ENCODE results near the gene THSD1.

THSD1 gene

GRCh38 chr13:52405369-52405766 is 604 bp downstream of the THSD1 start:
- H3K4me3 ChIP-seq (ENCODE audit: low read length), result no peak overlapping the region

GRCh38 chr13:52399708-52400107 is 6.3 kb downstream of the THSD1 start:
- H3K9me3 ChIP-seq (ENCODE audit: control insufficient read depth, low read length), result no peaks in the 10 kb centered on the region
- H3K36me3 ChIP-seq (ENCODE audit: control insufficient read depth, insufficient read depth, low read length), result no peaks in the 10 kb centered on the region
- H3K4me3 ChIP-seq (ENCODE audit: low read length), result no peak overlapping the region
- peaks cover 17% of the 10 kb centered on the region for H3K27me3 ChIP-seq (ENCODE audit: control insufficient read depth, insufficient read depth, low read length)
- H3K9ac ChIP-seq (ENCODE audit: low read length), result no peak overlapping the region
- H3K4me1 ChIP-seq (ENCODE audit: control insufficient read depth, insufficient read depth, low read length), result no peaks in the 10 kb centered on the region

More at GRCh38 chr13:52405369-52405766, 604 bp downstream of the THSD1 start:
- Histone ChIP-seq H3K9me3 (ENCODE audit: control insufficient read depth, low read length) (no peaks in the 10 kb centered on the region), H3K9ac (ENCODE audit: low read length) (peak overlapping the region; percentile 39), H3K36me3 (ENCODE audit: control insufficient read depth, insufficient read depth, low read length) (no peaks in the 10 kb centered on the region), H3K4me1 (ENCODE audit: control insufficient read depth, insufficient read depth, low read length) (peaks cover 7% of the 10 kb centered on the region), H3K27me3 (ENCODE audit: control insufficient read depth, insufficient read depth, low read length) (peaks cover 23% of the 10 kb centered on the region)

GRCh38 chr13:52399046-52399445 is 6.9 kb downstream of the THSD1 start:
- no peak overlapping the region for H3K9ac ChIP-seq (ENCODE audit: low read length)
- peaks cover 10% of the 10 kb centered on the region for H3K27me3 ChIP-seq (ENCODE audit: control insufficient read depth, insufficient read depth, low read length)
- H3K9me3 ChIP-seq (ENCODE audit: control insufficient read depth, low read length), result no peaks in the 10 kb centered on the region
- no peaks in the 10 kb centered on the region for H3K4me1 ChIP-seq (ENCODE audit: control insufficient read depth, insufficient read depth, low read length)
- no peak overlapping the region for H3K4me3 ChIP-seq (ENCODE audit: low read length)
- no peaks in the 10 kb centered on the region for H3K36me3 ChIP-seq (ENCODE audit: control insufficient read depth, insufficient read depth, low read length)

GRCh38 chr13:52395704-52396103 is 10.3 kb downstream of the THSD1 start:
- H3K36me3 ChIP-seq (ENCODE audit: control insufficient read depth, insufficient read depth, low read length), result no peaks in the 10 kb centered on the region

GRCh38 chr13:52394586-52394985 is 11.4 kb downstream of the THSD1 start:
- Histone ChIP-seq H3K4me3 (ENCODE audit: low read length) (no peak overlapping the region), H3K9ac (ENCODE audit: low read length) (no peak overlapping the region), H3K4me1 (ENCODE audit: control insufficient read depth, insufficient read depth, low read length) (no peaks in the 10 kb centered on the region), H3K27me3 (ENCODE audit: control insufficient read depth, insufficient read depth, low read length) (peaks cover 8% of the 10 kb centered on the region), H3K36me3 (ENCODE audit: control insufficient read depth, insufficient read depth, low read length) (no peaks in the 10 kb centered on the region), H3K9me3 (ENCODE audit: control insufficient read depth, low read length) (no peaks in the 10 kb centered on the region)

More at GRCh38 chr13:52395704-52396103, 10.3 kb downstream of the THSD1 start:
- Histone ChIP-seq H3K4me3 (ENCODE audit: low read length) (no peak overlapping the region), H3K9ac (ENCODE audit: low read length) (no peak overlapping the region), H3K4me1 (ENCODE audit: control insufficient read depth, insufficient read depth, low read length) (no peaks in the 10 kb centered on the region), H3K27me3 (ENCODE audit: control insufficient read depth, insufficient read depth, low read length) (peaks cover 8% of the 10 kb centered on the region), H3K9me3 (ENCODE audit: control insufficient read depth, low read length) (no peaks in the 10 kb centered on the region)

GRCh38 chr13:52393572-52394357 is 12.2 kb downstream of the THSD1 start:
- H3K9ac ChIP-seq (ENCODE audit: low read length), result no peak overlapping the region
- no peaks in the 10 kb centered on the region for H3K9me3 ChIP-seq (ENCODE audit: control insufficient read depth, low read length)
- H3K4me3 ChIP-seq (ENCODE audit: low read length), result no peak overlapping the region
- no peaks in the 10 kb centered on the region for H3K36me3 ChIP-seq (ENCODE audit: control insufficient read depth, insufficient read depth, low read length)
- H3K27me3 ChIP-seq (ENCODE audit: control insufficient read depth, insufficient read depth, low read length), result peaks cover 8% of the 10 kb centered on the region
- no peaks in the 10 kb centered on the region for H3K4me1 ChIP-seq (ENCODE audit: control insufficient read depth, insufficient read depth, low read length)

- Histone ChIP-seq H3K4me3 (ENCODE audit: low read length) (no peak overlapping the region), H3K27me3 (ENCODE audit: control insufficient read depth, insufficient read depth, low read length) (no peaks in the 10 kb centered on the region), H3K9me3 (ENCODE audit: control insufficient read depth, low read length) (no peaks in the 10 kb centered on the region), H3K9ac (ENCODE audit: low read length) (no peak overlapping the region), H3K4me1 (ENCODE audit: control insufficient read depth, insufficient read depth, low read length) (no peaks in the 10 kb centered on the region), H3K36me3 (ENCODE audit: control insufficient read depth, insufficient read depth, low read length) (no peaks in the 10 kb centered on the region)
Observed at GRCh38 chr13:52387721-52388120, 18.3 kb downstream of the THSD1 start.

- H3K4me1 ChIP-seq (ENCODE audit: control insufficient read depth, insufficient read depth, low read length), result no peaks in the 10 kb centered on the region
- H3K36me3 ChIP-seq (ENCODE audit: control insufficient read depth, insufficient read depth, low read length), result no peaks in the 10 kb centered on the region
- H3K4me3 ChIP-seq (ENCODE audit: low read length), result no peak overlapping the region
- H3K9ac ChIP-seq (ENCODE audit: low read length), result no peak overlapping the region
- no peaks in the 10 kb centered on the region for H3K9me3 ChIP-seq (ENCODE audit: control insufficient read depth, low read length)
- H3K27me3 ChIP-seq (ENCODE audit: control insufficient read depth, insufficient read depth, low read length), result no peaks in the 10 kb centered on the region
Observed at GRCh38 chr13:52385870-52386269, 20.1 kb downstream of the THSD1 start.

- no peaks in the 10 kb centered on the region for H3K9me3 ChIP-seq (ENCODE audit: control insufficient read depth, low read length)
- no peaks in the 10 kb centered on the region for H3K27me3 ChIP-seq (ENCODE audit: control insufficient read depth, insufficient read depth, low read length)
- H3K9ac ChIP-seq (ENCODE audit: low read length), result no peak overlapping the region
- H3K36me3 ChIP-seq (ENCODE audit: control insufficient read depth, insufficient read depth, low read length), result no peaks in the 10 kb centered on the region
- H3K4me3 ChIP-seq (ENCODE audit: low read length), result no peak overlapping the region
- H3K4me1 ChIP-seq (ENCODE audit: control insufficient read depth, insufficient read depth, low read length), result no peaks in the 10 kb centered on the region
Observed at GRCh38 chr13:52383366-52383765, 22.6 kb downstream of the THSD1 start.

GRCh38 chr13:52378312-52378711 is 27.7 kb downstream of the THSD1 start:
- Histone ChIP-seq H3K9me3 (ENCODE audit: control insufficient read depth, low read length) (no peaks in the 10 kb centered on the region), H3K9ac (ENCODE audit: low read length) (no peak overlapping the region), H3K4me3 (ENCODE audit: low read length) (no peak overlapping the region), H3K4me1 (ENCODE audit: control insufficient read depth, insufficient read depth, low read length) (no peaks in the 10 kb centered on the region), H3K36me3 (ENCODE audit: control insufficient read depth, insufficient read depth, low read length) (no peaks in the 10 kb centered on the region), H3K27me3 (ENCODE audit: control insufficient read depth, insufficient read depth, low read length) (no peaks in the 10 kb centered on the region)

GRCh38 chr13:52377898-52378297 is 28.1 kb downstream of the THSD1 start:
- Histone ChIP-seq H3K4me3 (ENCODE audit: low read length) (no peak overlapping the region), H3K9me3 (ENCODE audit: control insufficient read depth, low read length) (no peaks in the 10 kb centered on the region), H3K9ac (ENCODE audit: low read length) (no peak overlapping the region), H3K27me3 (ENCODE audit: control insufficient read depth, insufficient read depth, low read length) (no peaks in the 10 kb centered on the region), H3K36me3 (ENCODE audit: control insufficient read depth, insufficient read depth, low read length) (no peaks in the 10 kb centered on the region), H3K4me1 (ENCODE audit: control insufficient read depth, insufficient read depth, low read length) (no peaks in the 10 kb centered on the region)

GRCh38 chr13:52374873-52375411 is 31.0 kb downstream of the THSD1 start:
- no peaks in the 10 kb centered on the region for H3K36me3 ChIP-seq (ENCODE audit: control insufficient read depth, insufficient read depth, low read length)
- H3K27me3 ChIP-seq (ENCODE audit: control insufficient read depth, insufficient read depth, low read length), result no peaks in the 10 kb centered on the region
- H3K9me3 ChIP-seq (ENCODE audit: control insufficient read depth, low read length), result no peaks in the 10 kb centered on the region
- no peak overlapping the region for H3K4me3 ChIP-seq (ENCODE audit: low read length)
- no peak overlapping the region for H3K9ac ChIP-seq (ENCODE audit: low read length)
- H3K4me1 ChIP-seq (ENCODE audit: control insufficient read depth, insufficient read depth, low read length), result no peaks in the 10 kb centered on the region
